HepG2 (cell line): ENCODE measurements around the gene SYT7. TPM values are rescaled to one million over a fixed set of nuclear protein-coding genes. Genes with fewer than 3 reads are reported as not detected.

Source experiments
- BHLHE40 ChIP-seq: IDR thresholded peaks from 2 replicates; pipeline ENCODE4 v1.6.1; 2011; ENCODE audit warnings: low read length, improper control_type of control experiment
- CEBPB ChIP-seq: IDR thresholded peaks from 2 replicates; pipeline ENCODE4 v1.6.1; 2011; ENCODE audit warnings: low read depth, low read length, improper control_type of control experiment, borderline replicate concordance
- E2F5 ChIP-seq: sonication (generic); formaldehyde crosslinking; conservative IDR thresholded peaks from 2 replicates; pipeline ENCODE4 v1.4.0; 2020; ENCODE audit warnings: missing genetic modification reagents
- EZH2 ChIP-seq: conservative IDR thresholded peaks from 2 replicates; pipeline ENCODE4 v1.6.1; 2012; ENCODE audit warnings: mild to moderate bottlenecking, low read depth, low read length, moderate library complexity
- FOSL1 ChIP-seq: sonication (generic); formaldehyde crosslinking; IDR thresholded peaks from 2 replicates; pipeline ENCODE4 v1.9.0; 2021; ENCODE audit warnings: missing genetic modification reagents, borderline replicate concordance
- FOXK1 ChIP-seq: sonication (generic); formaldehyde crosslinking; IDR thresholded peaks from 2 replicates; pipeline ENCODE4 v1.4.0; 2020; ENCODE audit warnings: low read depth, missing genetic modification reagents, borderline replicate concordance
- GATAD1 ChIP-seq: IDR thresholded peaks from 2 replicates; pipeline ENCODE4 v1.6.1; 2016; ENCODE audit warnings: missing genetic modification reagents, missing compliant biosample characterization
- GATAD2A ChIP-seq: IDR thresholded peaks from 2 replicates; pipeline ENCODE4 v1.6.1; 2016
- HMGXB3 ChIP-seq: sonication (generic); formaldehyde crosslinking; IDR thresholded peaks from 2 replicates; pipeline ENCODE4 v1.4.0; 2020; ENCODE audit warnings: missing genetic modification reagents, borderline replicate concordance
- LRRFIP1 ChIP-seq: sonication (generic); formaldehyde crosslinking; conservative IDR thresholded peaks from 2 replicates; pipeline ENCODE4 v1.4.0; 2020; ENCODE audit warnings: missing genetic modification reagents
- MEF2D ChIP-seq: sonication (generic); formaldehyde crosslinking; IDR thresholded peaks from 2 replicates; pipeline ENCODE4 v1.5.1; 2020; ENCODE audit warnings: mild to moderate bottlenecking, missing genetic modification reagents
- MEIS2 ChIP-seq: sonication (generic); formaldehyde crosslinking; IDR thresholded peaks from 2 replicates; pipeline ENCODE4 v1.9.0; 2021; ENCODE audit warnings: mild to moderate bottlenecking, missing genetic modification reagents
- NFYC ChIP-seq: IDR thresholded peaks from 2 replicates; pipeline ENCODE4 v1.6.1; 2016; ENCODE audit warnings: missing genetic modification reagents, missing compliant biosample characterization
- PATZ1 ChIP-seq: sonication (generic); formaldehyde crosslinking; IDR thresholded peaks from 2 replicates; pipeline ENCODE4 v1.4.0; 2020; ENCODE audit warnings: missing genetic modification reagents
- PCBP2 ChIP-seq: fragments of 200-400 bp; formaldehyde crosslinking; optimal IDR thresholded peaks from 2 replicates; pipeline ENCODE3; 2018; ENCODE audit warnings: low read length, low read depth; ENCODE audit not compliant: poor library complexity, severe bottlenecking
- SALL1 ChIP-seq: sonication (generic); formaldehyde crosslinking; IDR thresholded peaks from 2 replicates; pipeline ENCODE4 v1.8.0; 2022; ENCODE audit warnings: mild to moderate bottlenecking, missing genetic modification reagents
- ZFP41 ChIP-seq: sonication (generic); formaldehyde crosslinking; IDR thresholded peaks from 2 replicates; pipeline ENCODE4 v1.4.0; 2020; ENCODE audit warnings: mild to moderate bottlenecking, missing genetic modification reagents, borderline replicate concordance
- ZNF10 ChIP-seq: sonication (generic); formaldehyde crosslinking; IDR thresholded peaks from 2 replicates; pipeline ENCODE4 v1.4.0; 2020; ENCODE audit warnings: mild to moderate bottlenecking, low read depth, missing genetic modification reagents, borderline replicate concordance
- ZNF326 ChIP-seq: sonication (generic); formaldehyde crosslinking; IDR thresholded peaks from 2 replicates; pipeline ENCODE4 v1.4.0; 2020; ENCODE audit warnings: missing genetic modification reagents, borderline replicate concordance
- ZNF446 ChIP-seq: sonication (generic); formaldehyde crosslinking; IDR thresholded peaks from 2 replicates; pipeline ENCODE4 v1.5.0; 2020; ENCODE audit warnings: mild to moderate bottlenecking, missing genetic modification reagents
- ZNF644 ChIP-seq: IDR thresholded peaks from 2 replicates; pipeline ENCODE4 v1.6.1; 2016; ENCODE audit warnings: low read depth
- ZNF792 ChIP-seq: IDR thresholded peaks from 2 replicates; pipeline ENCODE4 v1.6.1; 2016
- ZSCAN25 ChIP-seq: sonication (generic); formaldehyde crosslinking; IDR thresholded peaks from 2 replicates; pipeline ENCODE4 v1.8.0; 2022; ENCODE audit warnings: mild to moderate bottlenecking, missing genetic modification reagents
- polyA plus RNA-seq, 8 experiments: library from polyadenylated mRNA; depleted of rRNA in 3 of 8; stranded (reverse) in 7 of 8; unstranded in 1 of 8; fragments of >200 nt; fragmentation: Illumina TruSeq in 4 of 8; extraction: Trizol in 4 of 8; gene quantifications; 2 replicates each; pipeline versions ENCODE4 v1.2.1 to v1.2.3, GENCODE V29; 2011 to 2016; ENCODE audit warnings: low read depth in 4 of 8, missing spikeins in 1 of 8, mixed read lengths in 1 of 8; ENCODE audit not compliant: insufficient read depth in 1 of 8
- total RNA-seq, 5 experiments: library from RNA; depleted of rRNA; stranded (reverse); fragments of >200 nt; fragmentation: Illumina TruSeq; extraction: Trizol; gene quantifications; 2 replicates each; pipeline ENCODE4 v1.2.3, GENCODE V29; 2016; ENCODE audit warnings: low read depth in 1 of 5

SYT7 gene
- total and polyA plus RNA-seq, 2 of the 13 experiments (the other 11 are each of a cell fraction or from before 2014, with no cell fraction given), result 1.4 to 4.4 TPM

- TF ChIP-seq LRRFIP1 (no peak), NFYC (CRISPR knock-in tag) (no peak), ZFP41 (CRISPR knock-in tag) (no peak), ZNF792 (CRISPR knock-in tag) (peak; percentile 53; the same call in 1 of the 2 replicates), SALL1 (CRISPR knock-in tag) (peak; percentile 76), PATZ1 (CRISPR knock-in tag) (peak; percentile 64), PCBP2 (no peak), BHLHE40 (peak; percentile 67; the same call in 1 of the 2 replicates), MEF2D (CRISPR knock-in tag) (0 out of 2 replicates have a peak, but pooled peaks have one; percentile 39), EZH2 (no peak), GATAD2A (peak; percentile 69), ZNF10 (CRISPR knock-in tag) (no peak), ZNF446 (no peak), HMGXB3 (CRISPR knock-in tag) (0 out of 2 replicates have a peak, but pooled peaks have one; percentile 30), E2F5 (CRISPR knock-in tag) (no peak), CEBPB (no peak), MEIS2 (peak; percentile 70; the same call in 1 of the 2 replicates), ZNF644 (peak; percentile 90), ZSCAN25 (CRISPR knock-in tag) (0 out of 2 replicates have a peak, but pooled peaks have one; percentile 44), ZNF326 (CRISPR knock-in tag) (no peak), FOXK1 (peak; percentile 28; the same call in 1 of the 2 replicates), GATAD1 (CRISPR knock-in tag) (0 out of 2 replicates have a peak, but pooled peaks have one; percentile 34), FOSL1 (CRISPR knock-in tag) (no peak)
These were observed 20.6 kb upstream of the SYT7 start (continued) for GRCh38 chr11:61601512-61601911.
